DND-41 (cell line): ENCODE data around the gene FBXW2.

ENCODE experiments used
- ATAC-seq: fragments of 200-7000 bp; cut with Tn5 transposase; 3 replicates; pipeline ENCODE4 v1.9.1; 2021; ENCODE audit warnings: low read depth; ENCODE audit not compliant: insufficient read depth
- DNase-seq: peaks from one replicate; pipeline ENCODE4 v3.0.0-alpha.2; 2020
- H2AFZ ChIP-seq: 2 replicates; pipeline ENCODE4 v1.6.0; 2012; ENCODE audit warnings: low read depth, low read length
- H3K27ac ChIP-seq: 2 replicates; pipeline ENCODE4 v1.5.1; 2012; ENCODE audit warnings: low read length, inconsistent platforms
- H3K27me3 ChIP-seq: fragments of 200-600 bp; sonication (generic); 2 replicates; pipeline ENCODE4 v1.6.0; 2012; ENCODE audit warnings: low read length, mild to moderate bottlenecking, inconsistent platforms; ENCODE audit not compliant: insufficient read depth, poor library complexity
- H3K36me3 ChIP-seq: 2 replicates; pipeline ENCODE4 v1.5.1; 2012; ENCODE audit warnings: low read length, inconsistent platforms; ENCODE audit not compliant: insufficient read depth
- H3K4me1 ChIP-seq: 2 replicates; pipeline ENCODE4 v1.5.1; 2012; ENCODE audit warnings: mild to moderate bottlenecking, low read length; ENCODE audit not compliant: insufficient read depth
- H3K4me2 ChIP-seq: 2 replicates; pipeline ENCODE4 v1.6.0; 2012; ENCODE audit warnings: mild to moderate bottlenecking, moderate library complexity, low read length, inconsistent platforms; ENCODE audit not compliant: insufficient read depth
- H3K4me3 ChIP-seq, 2 experiments: fragments of 200-600 bp in 1 of 2; shearing (Covaris generic) in 1 of 2; 2 replicates each; pipeline ENCODE4 v1.5.1; 2012 to 2016; ENCODE audit warnings: inconsistent platforms in 2 of 2, low read length in 2 of 2, mild to moderate bottlenecking in 2 of 2, low read depth in 1 of 2, moderate library complexity in 1 of 2
- H3K79me2 ChIP-seq: 2 replicates; pipeline ENCODE4 v1.6.0; 2012; ENCODE audit warnings: low read length, inconsistent platforms; ENCODE audit not compliant: insufficient read depth
- H3K9ac ChIP-seq: 2 replicates; pipeline ENCODE4 v1.6.0; 2012; ENCODE audit warnings: low read depth, mild to moderate bottlenecking, inconsistent platforms, low read length, moderate library complexity
- H3K9me3 ChIP-seq: 2 replicates; pipeline ENCODE4 v1.5.1; 2012; ENCODE audit warnings: low read length, moderate library complexity, mild to moderate bottlenecking, inconsistent platforms; ENCODE audit not compliant: insufficient read depth, severe bottlenecking
- H4K20me1 ChIP-seq: 2 replicates; pipeline ENCODE4 v1.6.0; 2012; ENCODE audit warnings: low read length; ENCODE audit not compliant: insufficient read depth
- CTCF ChIP-seq: IDR thresholded peaks from 2 replicates; pipeline ENCODE4 v1.5.1; 2012; ENCODE audit warnings: borderline replicate concordance, low read length, moderate library complexity, mild to moderate bottlenecking; ENCODE audit not compliant: poor library complexity, severe bottlenecking; ENCODE audit errors: extremely low read depth
- EZH2 ChIP-seq: IDR thresholded peaks from 3 replicates; pipeline ENCODE4 v1.6.1; 2012; ENCODE audit warnings: borderline replicate concordance, low read depth, mild to moderate bottlenecking, moderate library complexity, low read length, inconsistent platforms; ENCODE audit not compliant: severe bottlenecking

FBXW2 gene

GRCh38 chr9:120830151-120830550, 36.9 kb upstream of the FBXW2 start:
- no peak for DNase-seq
- H3K4me3 ChIP-seq: no peak overlapping the region
- H3K9me3 ChIP-seq: no peaks in the 10 kb centered on the region
- H3K4me2 ChIP-seq: no peak overlapping the region
- no peaks in the 10 kb centered on the region for H3K4me1 ChIP-seq
- no peaks in the 10 kb centered on the region for H4K20me1 ChIP-seq
- H3K27ac ChIP-seq: no peak overlapping the region
- peaks cover 63% of the 10 kb centered on the region for H3K36me3 ChIP-seq
- H3K9ac ChIP-seq: no peak overlapping the region
- no peaks in the 10 kb centered on the region for H3K27me3 ChIP-seq
- no peak for TF ChIP-seq CTCF
- ATAC-seq: no peak
- no peak overlapping the region for H2AFZ ChIP-seq
- no peaks in the 10 kb centered on the region for H3K79me2 ChIP-seq

GRCh38 chr9:120829650-120830049, 36.4 kb upstream of the FBXW2 start:
- H3K36me3 ChIP-seq: peaks cover 63% of the 10 kb centered on the region

GRCh38 chr9:120820095-120820494, 26.9 kb upstream of the FBXW2 start:
- H3K36me3 ChIP-seq: peaks cover 63% of the 10 kb centered on the region

More at GRCh38 chr9:120829650-120830049, 36.4 kb upstream of the FBXW2 start:
- no peak for DNase-seq
- no peak overlapping the region for H3K9ac ChIP-seq
- H3K4me3 ChIP-seq: no peak overlapping the region
- H2AFZ ChIP-seq: no peak overlapping the region
- H4K20me1 ChIP-seq: no peaks in the 10 kb centered on the region
- no peak overlapping the region for H3K27ac ChIP-seq
- H3K9me3 ChIP-seq: no peaks in the 10 kb centered on the region
- no peak overlapping the region for H3K4me2 ChIP-seq
- TF ChIP-seq CTCF: no peak
- TF ChIP-seq EZH2: no peak
- no peaks in the 10 kb centered on the region for H3K27me3 ChIP-seq
- no peak for ATAC-seq
- H3K4me1 ChIP-seq: no peaks in the 10 kb centered on the region
- no peaks in the 10 kb centered on the region for H3K79me2 ChIP-seq

More at GRCh38 chr9:120820095-120820494, 26.9 kb upstream of the FBXW2 start:
- Histone ChIP-seq H3K4me3 (no peak overlapping the region), H3K27ac (no peak overlapping the region), H4K20me1 (no peaks in the 10 kb centered on the region), H3K27me3 (no peaks in the 10 kb centered on the region), H3K4me2 (no peak overlapping the region), H3K4me1 (no peaks in the 10 kb centered on the region), H3K79me2 (no peaks in the 10 kb centered on the region), H3K9me3 (no peaks in the 10 kb centered on the region), H3K9ac (no peak overlapping the region), H2AFZ (no peak overlapping the region)
- TF ChIP-seq EZH2 (no peak), CTCF (no peak)
- no peak for ATAC-seq
- no peak for DNase-seq
